Fibroblast of pulmonary artery (primary cell): ENCODE results near the gene DENND4A.
"Not testable (repeated sequence)": the region's sequence is repeated elsewhere in the genome, so short reads cannot be mapped to it uniquely, and the experiment has no call there.

Experiments used
- DNase-seq: peaks from one replicate; pipeline ENCODE4 v3.0.0-alpha.2; 2010; ENCODE audit warnings: low read depth
- H3K4me3 ChIP-seq: replicated peaks from 2 replicates; pipeline ENCODE4 v1.5.1; 2011; ENCODE audit warnings: low read depth, mild to moderate bottlenecking, control low read depth, low read length, moderate library complexity
- TF ChIP-seq, protein P1 (sequence below): IDR thresholded peaks from 2 replicates; pipeline ENCODE4 v1.5.1; 2011; ENCODE audit warnings: mild to moderate bottlenecking, control low read depth, low read length, inconsistent platforms; ENCODE audit errors: missing control alignments

The DENND4A gene

GRCh38 chr15:65618560-65619109, 173.5 kb downstream of the DENND4A start:
- TF ChIP-seq, protein P1, sequence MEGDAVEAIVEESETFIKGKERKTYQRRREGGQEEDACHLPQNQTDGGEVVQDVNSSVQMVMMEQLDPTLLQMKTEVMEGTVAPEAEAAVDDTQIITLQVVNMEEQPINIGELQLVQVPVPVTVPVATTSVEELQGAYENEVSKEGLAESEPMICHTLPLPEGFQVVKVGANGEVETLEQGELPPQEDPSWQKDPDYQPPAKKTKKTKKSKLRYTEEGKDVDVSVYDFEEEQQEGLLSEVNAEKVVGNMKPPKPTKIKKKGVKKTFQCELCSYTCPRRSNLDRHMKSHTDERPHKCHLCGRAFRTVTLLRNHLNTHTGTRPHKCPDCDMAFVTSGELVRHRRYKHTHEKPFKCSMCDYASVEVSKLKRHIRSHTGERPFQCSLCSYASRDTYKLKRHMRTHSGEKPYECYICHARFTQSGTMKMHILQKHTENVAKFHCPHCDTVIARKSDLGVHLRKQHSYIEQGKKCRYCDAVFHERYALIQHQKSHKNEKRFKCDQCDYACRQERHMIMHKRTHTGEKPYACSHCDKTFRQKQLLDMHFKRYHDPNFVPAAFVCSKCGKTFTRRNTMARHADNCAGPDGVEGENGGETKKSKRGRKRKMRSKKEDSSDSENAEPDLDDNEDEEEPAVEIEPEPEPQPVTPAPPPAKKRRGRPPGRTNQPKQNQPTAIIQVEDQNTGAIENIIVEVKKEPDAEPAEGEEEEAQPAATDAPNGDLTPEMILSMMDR: no peak
- no peak for DNase-seq
- no peak overlapping the region for H3K4me3 ChIP-seq

DNA sequence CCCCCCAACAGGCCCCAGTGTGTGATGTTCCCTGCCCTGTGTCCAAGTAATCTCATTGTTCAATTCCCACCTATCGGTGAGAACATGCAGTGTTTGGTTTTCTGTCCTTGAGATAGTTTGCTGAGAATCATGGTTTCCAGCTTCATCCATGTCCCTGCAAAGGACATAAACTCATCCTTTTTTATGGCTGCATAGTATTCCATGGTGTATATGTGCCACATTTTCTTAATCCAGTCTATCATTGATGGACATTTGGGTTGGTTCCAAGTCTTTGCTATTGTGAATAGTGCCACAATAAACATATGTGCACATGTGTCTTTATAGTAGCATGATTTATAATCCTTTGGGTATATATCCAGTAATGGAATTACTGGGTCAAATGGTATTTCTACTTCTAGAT, 176.2 kb downstream of the DENND4A start:
- not testable (repeated sequence) for DNase-seq, H3K4me3 ChIP-seq

DNA sequence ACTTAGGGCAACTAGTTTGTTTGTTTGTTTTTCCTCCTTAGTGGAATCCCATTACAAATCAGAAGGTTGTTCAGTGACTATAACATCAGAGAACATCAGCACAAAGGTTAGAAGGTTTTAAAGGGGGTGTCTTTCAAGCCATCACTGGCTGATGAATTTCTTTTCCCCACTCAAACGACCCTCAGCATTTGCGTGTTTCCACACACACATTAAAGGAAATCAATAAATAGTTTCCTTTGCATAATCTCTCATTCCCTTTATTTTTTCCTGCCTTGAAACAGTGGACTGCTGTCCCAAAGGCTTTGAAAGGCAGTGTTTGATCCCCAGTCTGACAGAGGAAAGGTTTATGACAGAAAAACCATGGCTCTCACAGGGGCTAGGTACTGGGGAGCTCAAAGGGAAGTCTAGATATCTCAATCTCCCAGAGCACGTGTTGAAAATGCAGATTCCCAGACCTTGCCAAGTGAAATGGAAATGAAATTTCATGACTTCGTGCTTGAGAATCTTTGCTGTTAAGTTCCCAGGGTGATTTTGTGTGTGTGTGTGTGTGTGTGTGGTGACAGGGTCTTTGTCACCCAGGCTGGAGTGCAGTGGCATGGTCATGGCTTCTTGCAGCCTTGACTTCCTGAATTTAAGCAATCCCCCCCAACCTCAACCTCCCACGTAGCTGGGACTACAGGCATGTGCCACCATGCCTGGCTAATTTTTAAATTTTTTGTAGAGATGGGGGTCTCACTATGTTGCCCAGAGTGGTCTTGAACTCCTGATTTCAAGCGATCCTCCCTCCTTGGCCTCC, 178.9 kb downstream of the DENND4A start:
- TF ChIP-seq, protein P1: no peak
- DNase-seq: no peak
- no peak overlapping the region for H3K4me3 ChIP-seq

GRCh38 chr15:65612616-65612946, 179.5 kb downstream of the DENND4A start:
- H3K4me3 ChIP-seq: no peak overlapping the region
- no peak for DNase-seq
- TF ChIP-seq, protein P1: no peak

GRCh38 chr15:65611888-65612615, 180.0 kb downstream of the DENND4A start:
- TF ChIP-seq, protein P1: no peak
- H3K4me3 ChIP-seq: peak overlapping the region; percentile 82
- no peak for DNase-seq

- peak within 1 kb of the TSS; percentile 82 for H3K4me3 ChIP-seq
- peak; percentile 98 for DNase-seq
- TF ChIP-seq, protein P1: peak; percentile 16
Observed at GRCh38 chr15:65610871-65611718, 181.0 kb downstream of the DENND4A start, which contains the start of gene INTS14. Gene INTS14 (minus strand): TSS chr15:65611131. CDS start chr15:65607380, 3,751 bp downstream.
